Smooth muscle cell (in vitro differentiated cells): ENCODE data around the gene SDCCAG8. TPM values are rescaled to one million over a fixed set of nuclear protein-coding genes. Genes with fewer than 3 reads are reported as not detected.

Experiments used
- DNase-seq: peaks from one replicate; lab custom pipeline; 2025; ENCODE audit not compliant: unreplicated experiment; lab: John Stamatoyannopoulos, UW
- H2AFZ ChIP-seq: fragments of 200-600 bp; sonication (generic); 2 replicates; pipeline ENCODE4 v1.6.0; 2016; ENCODE audit warnings: antibody characterized with exemption, low read depth, mild to moderate bottlenecking
- H3F3A ChIP-seq: fragments of 200-600 bp; sonication (generic); 2 replicates; pipeline ENCODE4 v1.6.0; 2017; ENCODE audit warnings: antibody characterized with exemption, low read depth
- H3K27ac ChIP-seq: fragments of 200-600 bp; sonication (generic); 2 replicates; pipeline ENCODE4 v1.5.1; 2016; ENCODE audit warnings: low read depth, mild to moderate bottlenecking
- H3K27me3 ChIP-seq: fragments of 200-600 bp; sonication (generic); 2 replicates; pipeline ENCODE4 v1.6.1; 2016; ENCODE audit warnings: low read depth, mild to moderate bottlenecking
- H3K36me3 ChIP-seq: fragments of 200-600 bp; sonication (generic); 2 replicates; pipeline ENCODE4 v1.5.1; 2016; ENCODE audit warnings: low read depth
- H3K4me1 ChIP-seq: fragments of 200-600 bp; sonication (generic); 2 replicates; pipeline ENCODE4 v1.5.1; 2016; ENCODE audit warnings: low read depth
- H3K4me2 ChIP-seq: fragments of 200-600 bp; sonication (generic); 2 replicates; pipeline ENCODE4 v1.6.0; 2016; ENCODE audit warnings: mild to moderate bottlenecking
- H3K4me3 ChIP-seq: fragments of 200-600 bp; sonication (generic); 2 replicates; pipeline ENCODE4 v1.5.1; 2016; ENCODE audit warnings: mild to moderate bottlenecking
- H3K79me2 ChIP-seq: fragments of 200-600 bp; sonication (generic); 2 replicates; pipeline ENCODE4 v1.6.0; 2016; ENCODE audit warnings: low read depth, mild to moderate bottlenecking
- H3K9ac ChIP-seq: fragments of 200-600 bp; sonication (generic); 2 replicates; pipeline ENCODE4 v1.6.0; 2016; ENCODE audit warnings: low read depth
- H3K9me3 ChIP-seq: fragments of 200-600 bp; sonication (generic); replicated peaks from 2 replicates; pipeline ENCODE4 v1.5.1; 2016; ENCODE audit warnings: low read depth
- H4K20me1 ChIP-seq: fragments of 200-600 bp; sonication (generic); 2 replicates; pipeline ENCODE4 v1.6.0; 2016; ENCODE audit warnings: low read depth
- CTCF ChIP-seq: fragments of 200-600 bp; sonication (generic); IDR thresholded peaks from 2 replicates; pipeline ENCODE4 v1.5.1; 2017; ENCODE audit warnings: borderline replicate concordance, mild to moderate bottlenecking, antibody characterized with exemption; ENCODE audit not compliant: insufficient read depth, poor library complexity, severe bottlenecking
- WGBS: methylation state at CpG from one replicate; pipeline ENCODE4 v1.1.7; 2016; ENCODE audit warnings: low lambda C conversion rate; 5-methylcytosine and 5-hydroxymethylcytosine counted together
- polyA plus RNA-seq: library from polyadenylated mRNA; unstranded; fragments of >200 nt; fragmentation: Nextera tagmentation; extraction: Ambion mirVana; gene quantifications from 2 replicates; pipeline ENCODE4 v1.2.1, GENCODE V29; 2016
- total RNA-seq: library from RNA; depleted of rRNA; stranded (reverse); fragments of >200 nt; gene quantifications from 2 replicates; pipeline ENCODE4 v1.2.3, GENCODE V29; 2014

Gene SDCCAG8
- total and polyA plus RNA-seq, 2 experiments from 2014 or later, result 30.9 to 33.4 TPM

GRCh38 chr1:243288062-243288461 lies 32.2 kb downstream of the SDCCAG8 start:
- TF ChIP-seq CTCF, result no peak
- no peak overlapping the region for H3K4me3 ChIP-seq
- WGBS, result 96% methylated on average over 6 of the region's 6 CpGs
- H3K4me2 ChIP-seq, result peak overlapping the region; percentile 52
- peak overlapping the region; percentile 6 for H3K9ac ChIP-seq
- H3F3A ChIP-seq, result peaks cover 25% of the 10 kb centered on the region
- peaks cover 21% of the 10 kb centered on the region for H3K4me1 ChIP-seq
- peaks cover 35% of the 10 kb centered on the region for H3K79me2 ChIP-seq
- no peak overlapping the region for H2AFZ ChIP-seq
- H3K27ac ChIP-seq, result peak overlapping the region; percentile 98
- H3K27me3 ChIP-seq, result no peaks in the 10 kb centered on the region
- no peaks in the 10 kb centered on the region for H4K20me1 ChIP-seq
- no peak for DNase-seq
- H3K36me3 ChIP-seq, result no peaks in the 10 kb centered on the region
- no peaks in the 10 kb centered on the region for H3K9me3 ChIP-seq

GRCh38 chr1:243291292-243291691 lies 35.5 kb downstream of the SDCCAG8 start:
- no peak for TF ChIP-seq CTCF
- Histone ChIP-seq H3K9me3 (no peaks in the 10 kb centered on the region), H3K36me3 (no peaks in the 10 kb centered on the region), H3K4me3 (no peak overlapping the region), H3K79me2 (peaks cover 35% of the 10 kb centered on the region), H3F3A (peaks cover 9% of the 10 kb centered on the region), H2AFZ (no peak overlapping the region), H3K27ac (peak overlapping the region; percentile 56), H3K27me3 (no peaks in the 10 kb centered on the region), H3K4me1 (peaks cover 19% of the 10 kb centered on the region), H3K4me2 (peak overlapping the region; percentile 3), H3K9ac (no peak overlapping the region), H4K20me1 (no peaks in the 10 kb centered on the region)
- 12% methylated on average over 1 of the region's 1 CpG for WGBS
- DNase-seq, result no peak

- Histone ChIP-seq H3F3A (peaks cover 7% of the 10 kb centered on the region), H2AFZ (no peak overlapping the region), H3K79me2 (peaks cover 35% of the 10 kb centered on the region), H3K9ac (no peak overlapping the region), H3K4me3 (no peak overlapping the region), H3K27me3 (no peaks in the 10 kb centered on the region), H3K4me1 (peaks cover 16% of the 10 kb centered on the region), H3K27ac (peak overlapping the region; percentile 56), H4K20me1 (no peaks in the 10 kb centered on the region), H3K4me2 (no peak overlapping the region), H3K9me3 (no peaks in the 10 kb centered on the region), H3K36me3 (no peaks in the 10 kb centered on the region)
- 89% methylated on average over 5 of the region's 5 CpGs for WGBS
- DNase-seq, result no peak
- TF ChIP-seq CTCF, result no peak
Measured at GRCh38 chr1:243292117-243292516, 36.3 kb downstream of the SDCCAG8 start.

DNA sequence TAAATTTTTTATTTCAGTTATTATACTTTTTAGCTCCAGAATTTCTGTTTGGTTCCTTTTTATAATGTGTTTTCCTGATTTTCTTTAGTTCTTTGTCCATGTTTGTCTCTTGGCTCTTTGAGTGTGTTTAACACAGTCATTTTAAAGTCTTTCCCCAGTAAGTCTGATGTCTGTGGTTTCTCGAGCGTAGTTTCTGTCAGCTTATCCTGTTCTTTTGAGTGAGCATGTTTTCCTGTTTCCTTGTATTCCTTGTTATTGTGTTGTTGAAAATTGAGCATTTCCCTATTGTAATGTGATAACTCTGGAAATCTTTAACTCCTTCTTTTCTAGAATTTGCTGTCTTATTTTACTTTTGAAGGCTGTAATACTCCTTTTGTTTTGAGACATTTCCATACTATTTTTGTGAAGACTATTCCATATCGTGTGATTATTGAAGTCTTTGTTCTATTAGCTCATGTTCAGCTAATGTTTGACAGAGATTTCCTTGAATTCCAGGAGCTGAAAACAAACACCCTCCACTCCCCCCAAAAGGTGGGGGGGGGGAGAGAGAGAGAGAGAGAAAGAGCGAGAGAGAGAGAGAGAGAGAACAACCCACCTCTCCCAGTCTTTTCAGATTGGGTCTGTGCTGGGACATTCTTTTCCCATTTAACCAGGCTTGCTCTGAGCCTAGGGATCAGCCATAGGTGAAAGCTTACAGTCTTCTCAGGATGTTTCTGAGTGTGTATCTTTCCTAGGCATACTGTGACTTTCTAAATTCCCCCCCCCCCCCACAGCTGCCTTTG lies 38.3 kb downstream of the SDCCAG8 start:
- Histone ChIP-seq H2AFZ (no peak overlapping the region), H3K27me3 (no peaks in the 10 kb centered on the region), H3F3A (no peaks in the 10 kb centered on the region), H3K9me3 (no peaks in the 10 kb centered on the region), H3K4me1 (peaks cover 13% of the 10 kb centered on the region), H3K4me2 (peak overlapping the region; percentile 26), H3K27ac (peak overlapping the region; percentile 58), H3K9ac (no peak overlapping the region), H4K20me1 (no peaks in the 10 kb centered on the region), H3K4me3 (no peak overlapping the region), H3K36me3 (no peaks in the 10 kb centered on the region), H3K79me2 (peaks cover 34% of the 10 kb centered on the region)
- no peak for DNase-seq
- 44% methylated on average over 4 of the region's 4 CpGs for WGBS
- no peak for TF ChIP-seq CTCF
